Measurements from ENCODE around the gene SERBP1.

SERBP1 gene

DNA sequence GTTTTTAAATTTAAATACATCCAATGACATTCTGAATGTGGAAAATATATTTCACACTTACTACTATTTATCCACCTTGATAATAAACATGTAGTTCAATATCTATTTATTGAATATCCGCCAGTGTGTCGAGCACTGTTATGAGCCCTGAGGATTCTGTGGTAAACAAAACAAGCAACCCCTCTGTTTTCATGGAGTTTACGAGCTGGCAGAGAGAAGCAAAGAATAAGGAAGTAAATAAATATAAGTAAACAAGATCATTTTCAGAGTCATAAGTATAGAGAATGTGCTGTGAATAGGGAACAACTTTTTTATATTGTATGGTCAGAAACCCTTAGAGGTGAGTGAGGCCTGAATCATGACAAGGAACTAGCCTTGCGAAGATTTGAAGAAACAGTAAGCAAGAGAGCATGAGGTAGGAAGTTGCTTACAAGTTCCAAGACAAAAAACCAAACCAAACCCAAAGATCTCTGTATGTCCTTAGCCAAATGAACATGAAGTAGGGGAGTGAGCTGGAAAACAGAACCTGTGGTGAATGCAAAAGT, 6.4 kb upstream of the SERBP1 start:
- no peaks in the 10 kb centered on the region for H3K36me3 ChIP-seq (ENCODE audit: control insufficient read depth in 1 of 2, insufficient read depth in 2 of 2, low read length in 2 of 2)
- H3K27ac ChIP-seq (ENCODE audit: low read depth, low read length), result no peak overlapping the region
- H3K4me1 ChIP-seq (ENCODE audit: control insufficient read depth in 1 of 2, insufficient read depth in 2 of 2, low read length in 2 of 2), result peaks cover 0 to 4% of the 10 kb centered on the region in 2 experiments
- no peak overlapping the region for H3K4me2 ChIP-seq (ENCODE audit: low read length)
- no peak overlapping the region for H3K4me3 ChIP-seq (ENCODE audit: low read depth, low read length)
- no peaks in the 10 kb centered on the region for H3K79me1 ChIP-seq (ENCODE audit: low read length)
- H3K79me2 ChIP-seq (ENCODE audit: control insufficient read depth, insufficient read depth, low read length, poor library complexity), result no peaks in the 10 kb centered on the region
- no peak overlapping the region for H2BK5ac ChIP-seq (ENCODE audit: low read depth, low read length, poor library complexity)
- no peak overlapping the region for H2BK12ac ChIP-seq (ENCODE audit: low read length)
- no peak overlapping the region for H4K8ac ChIP-seq (ENCODE audit: low read depth, low read length)
- H4K12ac ChIP-seq (ENCODE audit: low read depth, low read length), result no peak overlapping the region
- H4K91ac ChIP-seq (ENCODE audit: low read depth, low read length), result no peak overlapping the region
- H2AK5ac ChIP-seq (ENCODE audit: low read length), result no peak overlapping the region
- no peaks in the 10 kb centered on the region for H3K9me3 ChIP-seq (ENCODE audit: insufficient read depth, low read depth, low read length)
- no CpG with 5 or more reads among the region's 4 CpGs for WGBS (ENCODE audit: extremely low coverage, insufficient coverage, insufficient read length)
- H2BK120ac ChIP-seq (ENCODE audit: insufficient read depth, low read length, poor library complexity), result no peak overlapping the region
- DNase-seq, result no peak
- H3K4ac ChIP-seq (ENCODE audit: low read depth, low read length), result no peak overlapping the region
- no peak overlapping the region for H3K23ac ChIP-seq (ENCODE audit: low read length)
- no peaks in the 10 kb centered on the region for H3K27me3 ChIP-seq (ENCODE audit: insufficient read depth, low read length)
- no peak overlapping the region for H3K14ac ChIP-seq (ENCODE audit: low read length)
- H2AFZ ChIP-seq (ENCODE audit: insufficient read depth, low read length, poor library complexity), result no peak overlapping the region
- no peak overlapping the region for H3K9ac ChIP-seq (ENCODE audit: low read length)
- H3K18ac ChIP-seq (ENCODE audit: low read length), result no peak overlapping the region

DNA sequence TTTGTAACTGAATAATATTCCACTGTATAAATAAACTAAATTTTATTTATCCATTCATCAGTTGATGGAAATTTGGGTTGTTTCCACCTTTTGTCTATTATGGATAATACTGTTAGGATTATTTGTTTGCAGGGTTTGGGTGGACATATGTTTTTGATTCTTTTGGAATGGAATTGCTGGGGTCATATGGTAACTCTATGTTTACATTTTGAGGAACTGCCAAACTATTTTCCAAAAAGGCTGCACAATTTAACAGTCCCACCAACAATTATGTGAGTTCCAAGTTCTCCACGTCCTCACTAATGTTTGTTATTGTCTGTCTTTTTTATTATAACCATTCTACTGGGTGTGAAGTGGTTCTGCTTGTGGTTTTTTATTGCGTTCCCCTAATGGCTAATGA, 4.3 kb upstream of the SERBP1 start:
- peaks cover 0 to 2% of the 10 kb centered on the region in 2 experiments for H3K4me1 ChIP-seq (ENCODE audit: control insufficient read depth in 1 of 2, insufficient read depth in 2 of 2, low read length in 2 of 2)
- no peak overlapping the region for H3K4me2 ChIP-seq (ENCODE audit: low read length)
- H2BK5ac ChIP-seq (ENCODE audit: low read depth, low read length, poor library complexity), result no peak overlapping the region
- H3K9ac ChIP-seq (ENCODE audit: low read length), result no peak overlapping the region
- H3K9me3 ChIP-seq (ENCODE audit: insufficient read depth, low read depth, low read length), result no peaks in the 10 kb centered on the region
- no peaks in the 10 kb centered on the region for H3K36me3 ChIP-seq (ENCODE audit: control insufficient read depth in 1 of 2, insufficient read depth in 2 of 2, low read length in 2 of 2)
- H3K4me3 ChIP-seq (ENCODE audit: low read depth, low read length), result no peak overlapping the region
- H3K4ac ChIP-seq (ENCODE audit: low read depth, low read length), result no peak overlapping the region
- DNase-seq, result no peak
- no peak overlapping the region for H4K12ac ChIP-seq (ENCODE audit: low read depth, low read length)
- H3K79me2 ChIP-seq (ENCODE audit: control insufficient read depth, insufficient read depth, low read length, poor library complexity), result peaks cover 5% of the 10 kb centered on the region
- H2AK5ac ChIP-seq (ENCODE audit: low read length), result no peak overlapping the region
- no peaks in the 10 kb centered on the region for H3K27me3 ChIP-seq (ENCODE audit: insufficient read depth, low read length)
- H3K23ac ChIP-seq (ENCODE audit: low read length), result no peak overlapping the region
- H4K91ac ChIP-seq (ENCODE audit: low read depth, low read length), result no peak overlapping the region
- H3K79me1 ChIP-seq (ENCODE audit: low read length), result peaks cover 11% of the 10 kb centered on the region
- no peak overlapping the region for H3K27ac ChIP-seq (ENCODE audit: low read depth, low read length)
- H4K8ac ChIP-seq (ENCODE audit: low read depth, low read length), result no peak overlapping the region
- H2BK12ac ChIP-seq (ENCODE audit: low read length), result no peak overlapping the region
- no peak overlapping the region for H2AFZ ChIP-seq (ENCODE audit: insufficient read depth, low read length, poor library complexity)
- H3K14ac ChIP-seq (ENCODE audit: low read length), result no peak overlapping the region
- no peak overlapping the region for H2BK120ac ChIP-seq (ENCODE audit: insufficient read depth, low read length, poor library complexity)
- no peak overlapping the region for H3K18ac ChIP-seq (ENCODE audit: low read length)
- no CpG with 5 or more reads among the region's 2 CpGs for WGBS (ENCODE audit: extremely low coverage, insufficient coverage, insufficient read length)

DNA sequence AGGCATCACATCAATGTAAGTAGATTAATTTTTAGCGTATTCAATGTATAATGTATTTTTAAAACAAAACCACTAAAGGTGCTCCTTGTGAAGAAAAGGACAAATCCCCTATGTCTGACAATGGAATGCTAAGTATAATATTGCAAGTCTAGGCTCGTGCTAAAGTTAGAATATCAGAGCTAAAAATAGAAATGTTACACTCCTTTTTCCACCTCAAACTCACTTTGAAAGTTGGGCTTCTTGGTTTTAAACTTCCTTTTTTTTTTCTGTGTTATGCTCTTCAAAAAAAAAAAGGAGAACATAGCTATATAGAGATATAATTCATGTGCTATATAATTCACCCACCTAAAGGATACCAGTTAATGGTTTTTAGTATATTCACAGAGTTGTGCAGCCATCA, 3.6 kb upstream of the SERBP1 start:
- peaks cover 12% of the 10 kb centered on the region for H3K79me2 ChIP-seq (ENCODE audit: control insufficient read depth, insufficient read depth, low read length, poor library complexity)
- H4K12ac ChIP-seq (ENCODE audit: low read depth, low read length), result no peak overlapping the region
- no peak for DNase-seq
- H3K4me2 ChIP-seq (ENCODE audit: low read length), result no peak overlapping the region
- peaks cover 0 to 3% of the 10 kb centered on the region in 2 experiments for H3K36me3 ChIP-seq (ENCODE audit: control insufficient read depth in 1 of 2, insufficient read depth in 2 of 2, low read length in 2 of 2)
- no peak overlapping the region for H3K23ac ChIP-seq (ENCODE audit: low read length)
- H2AFZ ChIP-seq (ENCODE audit: insufficient read depth, low read length, poor library complexity), result no peak overlapping the region
- H2AK5ac ChIP-seq (ENCODE audit: low read length), result no peak overlapping the region
- H2BK120ac ChIP-seq (ENCODE audit: insufficient read depth, low read length, poor library complexity), result no peak overlapping the region
- H4K8ac ChIP-seq (ENCODE audit: low read depth, low read length), result no peak overlapping the region
- H2BK12ac ChIP-seq (ENCODE audit: low read length), result no peak overlapping the region
- H2BK5ac ChIP-seq (ENCODE audit: low read depth, low read length, poor library complexity), result no peak overlapping the region
- H3K4me1 ChIP-seq (ENCODE audit: control insufficient read depth in 1 of 2, insufficient read depth in 2 of 2, low read length in 2 of 2), result no peaks in the 10 kb centered on the region
- no peak overlapping the region for H3K9ac ChIP-seq (ENCODE audit: low read length)
- no peaks in the 10 kb centered on the region for H3K9me3 ChIP-seq (ENCODE audit: insufficient read depth, low read depth, low read length)
- no peak overlapping the region for H3K4me3 ChIP-seq (ENCODE audit: low read depth, low read length)
- H3K14ac ChIP-seq (ENCODE audit: low read length), result no peak overlapping the region
- no peaks in the 10 kb centered on the region for H3K27me3 ChIP-seq (ENCODE audit: insufficient read depth, low read length)
- H3K4ac ChIP-seq (ENCODE audit: low read depth, low read length), result no peak overlapping the region
- no peak overlapping the region for H3K27ac ChIP-seq (ENCODE audit: low read depth, low read length)
- WGBS (ENCODE audit: extremely low coverage, insufficient coverage, insufficient read length), result no CpG with 5 or more reads among the region's 2 CpGs
- no peak overlapping the region for H3K18ac ChIP-seq (ENCODE audit: low read length)
- no peak overlapping the region for H4K91ac ChIP-seq (ENCODE audit: low read depth, low read length)
- peaks cover 13% of the 10 kb centered on the region for H3K79me1 ChIP-seq (ENCODE audit: low read length)

DNA sequence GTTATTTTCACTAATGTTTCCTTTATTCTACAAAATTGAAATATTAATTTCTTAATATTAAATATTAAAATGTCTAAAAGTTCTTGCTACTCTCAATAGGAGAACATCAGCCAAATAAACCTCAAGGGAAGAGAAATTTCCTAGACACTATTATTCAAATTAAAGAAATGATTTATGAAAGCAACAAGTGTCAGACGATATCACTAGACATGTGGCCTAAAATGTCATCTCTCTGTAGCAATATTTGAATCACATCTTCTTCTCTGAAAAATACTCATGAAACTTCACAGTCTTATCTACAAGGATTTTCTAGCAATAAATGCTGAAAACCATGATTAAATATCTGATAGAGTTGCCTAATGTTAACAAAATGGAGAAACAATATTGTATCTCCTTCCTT, 2.5 kb upstream of the SERBP1 start:
- Histone ChIP-seq H3K27me3 (ENCODE audit: insufficient read depth, low read length) (no peaks in the 10 kb centered on the region), H3K4me3 (ENCODE audit: low read depth, low read length) (no peak overlapping the region), H2BK12ac (ENCODE audit: low read length) (no peak overlapping the region), H3K4ac (ENCODE audit: low read depth, low read length) (no peak overlapping the region), H3K79me1 (ENCODE audit: low read length) (peaks cover 13% of the 10 kb centered on the region), H3K27ac (ENCODE audit: low read depth, low read length) (no peak overlapping the region), H3K23ac (ENCODE audit: low read length) (no peak overlapping the region), H3K4me2 (ENCODE audit: low read length) (no peak overlapping the region), H2AK5ac (ENCODE audit: low read length) (no peak overlapping the region), H3K36me3 (ENCODE audit: control insufficient read depth in 1 of 2, insufficient read depth in 2 of 2, low read length in 2 of 2) (peaks cover 0 to 3% of the 10 kb centered on the region in 2 experiments), H3K79me2 (ENCODE audit: control insufficient read depth, insufficient read depth, low read length, poor library complexity) (peaks cover 14% of the 10 kb centered on the region), H3K9me3 (ENCODE audit: insufficient read depth, low read depth, low read length) (no peaks in the 10 kb centered on the region), H3K18ac (ENCODE audit: low read length) (no peak overlapping the region), H2BK120ac (ENCODE audit: insufficient read depth, low read length, poor library complexity) (no peak overlapping the region), H2AFZ (ENCODE audit: insufficient read depth, low read length, poor library complexity) (no peak overlapping the region), H4K12ac (ENCODE audit: low read depth, low read length) (no peak overlapping the region), H2BK5ac (ENCODE audit: low read depth, low read length, poor library complexity) (no peak overlapping the region), H3K9ac (ENCODE audit: low read length) (no peak overlapping the region), H4K8ac (ENCODE audit: low read depth, low read length) (no peak overlapping the region), H3K14ac (ENCODE audit: low read length) (no peak overlapping the region), H4K91ac (ENCODE audit: low read depth, low read length) (no peak overlapping the region), H3K4me1 (ENCODE audit: control insufficient read depth in 1 of 2, insufficient read depth in 2 of 2, low read length in 2 of 2) (no peaks in the 10 kb centered on the region)
- no CpG with 5 or more reads among the region's 1 CpG for WGBS (ENCODE audit: extremely low coverage, insufficient coverage, insufficient read length)
- DNase-seq, result no peak

All from trophoblast cell (in vitro differentiated cells and primary cell).